Astrocyte of the cerebellum (primary cell): Measurements from ENCODE around the gene WEE1.
A peak's percentile ranks its signal among the peaks of the same experiment; 100 is the strongest.

ENCODE experiments used
- DNase-seq: peaks from one replicate; pipeline ENCODE4 v3.0.0-alpha.2; 2011; ENCODE audit warnings: low read depth
- H3K4me3 ChIP-seq: 2 replicates; pipeline ENCODE4 v1.5.1; 2011; ENCODE audit warnings: mild to moderate bottlenecking, low read depth, low read length, moderate library complexity
- in situ Hi-C: cut with HindIII; loops from 2 replicates; pipeline ENCODE4 v1.10.0; 2017; ENCODE audit warnings: low sequenced_read_pairs
- TF ChIP-seq, protein P1 (sequence below): IDR thresholded peaks from 2 replicates; pipeline ENCODE4 v1.5.1; 2012; ENCODE audit warnings: low read length, low read depth, moderate library complexity, mild to moderate bottlenecking; ENCODE audit errors: missing control alignments

Gene WEE1

DNA sequence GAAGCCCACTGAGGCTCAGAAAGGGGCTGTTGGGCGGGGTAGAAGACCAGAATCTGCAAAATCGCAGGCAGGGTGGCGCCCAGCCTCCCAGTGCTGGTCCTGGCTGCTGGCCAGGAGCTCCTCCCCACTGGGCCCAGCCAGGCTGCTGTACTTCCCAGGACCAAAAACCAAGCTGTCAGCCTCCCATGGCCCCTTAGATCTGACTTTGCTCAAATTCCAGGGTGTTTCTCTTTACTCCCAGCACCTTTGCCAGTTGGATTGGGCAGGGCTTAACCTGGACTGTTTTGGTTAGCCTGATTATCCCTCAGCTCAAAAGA lies 44.2 kb upstream of the WEE1 start:
- DNase-seq: no peak
- TF ChIP-seq, protein P1, sequence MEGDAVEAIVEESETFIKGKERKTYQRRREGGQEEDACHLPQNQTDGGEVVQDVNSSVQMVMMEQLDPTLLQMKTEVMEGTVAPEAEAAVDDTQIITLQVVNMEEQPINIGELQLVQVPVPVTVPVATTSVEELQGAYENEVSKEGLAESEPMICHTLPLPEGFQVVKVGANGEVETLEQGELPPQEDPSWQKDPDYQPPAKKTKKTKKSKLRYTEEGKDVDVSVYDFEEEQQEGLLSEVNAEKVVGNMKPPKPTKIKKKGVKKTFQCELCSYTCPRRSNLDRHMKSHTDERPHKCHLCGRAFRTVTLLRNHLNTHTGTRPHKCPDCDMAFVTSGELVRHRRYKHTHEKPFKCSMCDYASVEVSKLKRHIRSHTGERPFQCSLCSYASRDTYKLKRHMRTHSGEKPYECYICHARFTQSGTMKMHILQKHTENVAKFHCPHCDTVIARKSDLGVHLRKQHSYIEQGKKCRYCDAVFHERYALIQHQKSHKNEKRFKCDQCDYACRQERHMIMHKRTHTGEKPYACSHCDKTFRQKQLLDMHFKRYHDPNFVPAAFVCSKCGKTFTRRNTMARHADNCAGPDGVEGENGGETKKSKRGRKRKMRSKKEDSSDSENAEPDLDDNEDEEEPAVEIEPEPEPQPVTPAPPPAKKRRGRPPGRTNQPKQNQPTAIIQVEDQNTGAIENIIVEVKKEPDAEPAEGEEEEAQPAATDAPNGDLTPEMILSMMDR: no peak
- H3K4me3 ChIP-seq: no peak overlapping the region
- in situ Hi-C loops: no loop called here

- in situ Hi-C loops: no loop called here
- TF ChIP-seq, protein P1: no peak
- DNase-seq: no peak
- no peak overlapping the region for H3K4me3 ChIP-seq
Measured at GRCh38 chr11:9530020-9530621, 43.3 kb upstream of the WEE1 start.

DNA sequence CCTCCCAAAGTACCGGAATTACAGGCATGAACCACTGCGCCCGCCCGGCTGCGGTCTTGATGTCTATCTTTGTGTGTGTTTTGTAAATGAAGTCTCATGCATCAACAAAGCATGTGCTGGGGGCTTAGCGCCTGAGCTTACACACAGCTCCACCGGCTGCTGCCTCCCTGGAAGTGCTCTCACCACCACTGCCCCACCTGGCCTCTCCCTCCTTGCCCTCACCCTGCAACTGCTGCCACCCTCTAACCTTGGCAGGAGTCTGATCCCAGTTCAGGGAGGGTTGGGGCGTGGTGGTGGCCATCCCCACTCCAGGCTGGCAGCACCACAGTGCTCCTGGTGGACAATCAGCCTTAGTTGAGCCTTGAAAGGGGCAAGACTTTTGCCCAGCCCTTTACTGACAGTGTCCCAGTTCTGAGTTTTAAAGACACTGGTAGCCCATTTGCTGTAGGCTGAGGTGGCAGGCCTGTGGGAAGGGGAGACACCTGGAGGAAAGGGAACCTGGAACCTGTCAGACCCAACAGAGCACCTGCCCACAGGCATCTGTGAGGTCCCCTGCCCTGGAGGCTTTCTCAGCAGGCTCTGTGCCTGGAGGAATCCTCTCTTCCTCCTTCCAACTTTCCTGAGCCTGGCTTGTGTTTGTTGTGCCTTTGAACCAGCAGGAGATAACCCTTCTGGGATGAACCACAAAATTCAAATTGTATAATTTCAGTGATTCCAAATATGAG lies 42.4 kb upstream of the WEE1 start:
- in situ Hi-C loops: no loop called here
- DNase-seq: no peak
- TF ChIP-seq, protein P1: no peak
- no peak overlapping the region for H3K4me3 ChIP-seq

DNA sequence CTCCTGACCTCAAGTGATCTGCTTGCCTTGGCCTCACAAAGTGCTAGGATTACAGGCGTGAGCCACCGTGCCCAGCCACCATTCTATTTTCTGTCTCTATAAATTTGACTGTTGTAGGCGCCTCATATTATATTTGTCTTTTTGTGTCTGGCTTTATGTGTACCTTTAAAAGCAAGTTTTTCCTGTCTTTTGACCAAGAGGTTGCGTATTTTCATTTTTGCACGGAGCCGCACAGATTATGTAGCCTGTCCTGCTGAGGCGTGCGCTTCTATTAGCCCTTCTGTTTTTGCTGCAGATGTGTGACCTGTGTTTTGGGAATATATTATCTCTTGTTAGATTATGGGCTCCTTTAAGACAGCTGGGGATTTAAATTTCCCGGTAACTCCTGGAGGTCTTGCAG lies 40.4 kb upstream of the WEE1 start:
- in situ Hi-C loops: no loop called here
- no peak for DNase-seq
- TF ChIP-seq, protein P1: no peak
- H3K4me3 ChIP-seq: no peak overlapping the region

GRCh38 chr11:9533736-9534473 lies 39.6 kb upstream of the WEE1 start:
- DNase-seq: no peak
- H3K4me3 ChIP-seq: no peak overlapping the region
- in situ Hi-C loops: no loop called here
- TF ChIP-seq, protein P1: no peak

DNA sequence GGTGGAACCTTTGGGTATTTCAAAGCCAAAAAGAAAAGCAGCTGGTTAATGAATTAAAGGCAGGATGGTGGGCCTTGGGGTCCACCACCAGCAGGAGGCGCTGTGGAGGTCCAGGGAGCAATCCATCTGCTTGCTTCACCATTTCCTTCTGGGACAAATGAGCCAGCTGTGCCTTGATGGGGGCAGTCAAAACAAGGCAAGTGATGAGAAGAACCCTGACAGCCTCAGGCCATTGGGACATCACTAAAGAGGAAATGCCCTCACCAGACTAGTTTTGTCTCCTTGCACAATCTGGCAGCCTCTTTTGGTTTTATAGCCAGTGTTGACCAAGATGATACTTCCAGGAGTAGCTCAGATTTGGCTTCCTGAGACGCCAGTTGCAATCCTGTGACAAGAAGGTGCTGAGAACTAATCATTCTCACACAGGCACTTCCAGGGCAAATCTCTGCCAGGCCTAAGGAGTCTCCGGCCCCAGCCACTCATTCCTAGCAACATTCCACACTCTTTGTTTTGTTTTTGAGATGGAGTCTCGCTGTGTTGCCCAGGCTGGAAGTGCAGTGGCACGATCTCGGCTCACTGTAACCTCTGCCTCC lies 38.2 kb upstream of the WEE1 start:
- in situ Hi-C loops: no loop called here
- DNase-seq: no peak
- TF ChIP-seq, protein P1: peak; percentile 69
- H3K4me3 ChIP-seq: no peak overlapping the region
